HG03442 (cell line): ENCODE measurements around the gene FLT3.

Source experiments
- ATAC-seq: cut with Tn5 transposase; IDR thresholded peaks from one replicate; pipeline ENCODE4 v1.9.1; 2021; ENCODE audit warnings: mild to moderate bottlenecking, moderate library complexity; ENCODE audit not compliant: unreplicated experiment

FLT3 gene

GRCh38 chr13:27963491-27963890 lies 136.9 kb downstream of the FLT3 start:
- no peak for ATAC-seq

DNA sequence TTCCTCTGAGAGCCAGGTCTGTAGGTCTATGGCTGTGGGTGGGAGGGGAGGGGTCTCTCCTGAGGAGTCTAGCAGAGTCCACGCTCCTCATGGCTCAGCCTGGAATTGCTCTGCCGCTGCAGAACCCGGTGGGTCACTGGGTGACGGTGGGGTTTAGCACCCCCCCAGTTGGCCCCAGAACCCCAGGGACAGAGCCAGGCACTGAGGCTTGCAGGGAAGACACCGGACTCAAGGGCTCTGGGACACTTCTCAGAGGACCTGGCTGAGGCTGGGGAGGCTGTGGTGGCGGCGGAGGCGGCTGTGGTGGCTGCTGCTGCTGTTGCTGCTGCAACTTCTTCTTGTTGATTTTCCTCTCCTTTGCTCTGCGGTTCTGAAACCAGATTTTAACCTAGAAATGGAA lies 137.4 kb downstream of the FLT3 start:
- ATAC-seq = no peak

GRCh38 chr13:27962128-27962841 lies 138.1 kb downstream of the FLT3 start:
- no peak for ATAC-seq

DNA sequence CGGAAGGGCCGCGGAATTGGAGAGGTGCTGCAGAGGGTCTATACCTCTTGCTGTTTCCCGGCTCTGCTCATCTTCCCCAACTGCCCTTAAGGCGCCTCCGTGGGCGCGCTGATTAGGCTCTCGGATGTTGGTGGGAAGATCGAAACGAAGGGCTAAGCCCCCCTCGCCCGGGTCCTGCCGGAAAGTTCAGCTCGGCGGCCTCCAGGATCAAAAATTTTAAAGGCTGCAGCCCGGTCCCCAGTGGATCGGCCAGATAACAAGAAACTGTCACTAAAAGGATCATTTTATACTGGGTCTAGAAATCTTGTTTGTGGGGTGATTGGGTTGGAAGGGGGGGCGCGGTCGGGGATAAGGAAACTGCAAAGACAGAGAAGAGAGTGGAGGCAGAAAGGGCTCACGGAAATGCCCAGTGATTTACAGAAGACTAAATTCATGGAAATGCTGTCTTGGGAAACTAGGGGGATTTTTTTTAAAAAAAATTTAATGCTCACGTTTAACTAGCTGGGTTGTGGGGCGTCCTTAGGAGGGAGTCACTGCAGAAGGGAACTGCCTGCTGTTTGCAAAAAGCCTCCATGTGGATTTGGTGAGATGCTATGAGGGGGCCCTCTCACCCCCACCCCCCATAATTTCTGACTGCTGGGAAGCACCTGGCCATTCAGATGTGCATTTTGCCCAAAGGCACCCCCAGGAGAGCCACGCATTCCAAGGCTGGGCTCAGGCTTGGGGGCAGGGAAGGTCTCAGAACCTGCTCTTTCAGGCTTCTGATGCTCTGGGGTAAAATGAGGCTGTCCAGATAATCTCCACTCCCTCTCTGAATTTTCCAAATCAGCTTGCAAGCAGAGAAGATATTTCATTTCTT lies 138.9 kb downstream of the FLT3 start:
- ATAC-seq = no peak

DNA sequence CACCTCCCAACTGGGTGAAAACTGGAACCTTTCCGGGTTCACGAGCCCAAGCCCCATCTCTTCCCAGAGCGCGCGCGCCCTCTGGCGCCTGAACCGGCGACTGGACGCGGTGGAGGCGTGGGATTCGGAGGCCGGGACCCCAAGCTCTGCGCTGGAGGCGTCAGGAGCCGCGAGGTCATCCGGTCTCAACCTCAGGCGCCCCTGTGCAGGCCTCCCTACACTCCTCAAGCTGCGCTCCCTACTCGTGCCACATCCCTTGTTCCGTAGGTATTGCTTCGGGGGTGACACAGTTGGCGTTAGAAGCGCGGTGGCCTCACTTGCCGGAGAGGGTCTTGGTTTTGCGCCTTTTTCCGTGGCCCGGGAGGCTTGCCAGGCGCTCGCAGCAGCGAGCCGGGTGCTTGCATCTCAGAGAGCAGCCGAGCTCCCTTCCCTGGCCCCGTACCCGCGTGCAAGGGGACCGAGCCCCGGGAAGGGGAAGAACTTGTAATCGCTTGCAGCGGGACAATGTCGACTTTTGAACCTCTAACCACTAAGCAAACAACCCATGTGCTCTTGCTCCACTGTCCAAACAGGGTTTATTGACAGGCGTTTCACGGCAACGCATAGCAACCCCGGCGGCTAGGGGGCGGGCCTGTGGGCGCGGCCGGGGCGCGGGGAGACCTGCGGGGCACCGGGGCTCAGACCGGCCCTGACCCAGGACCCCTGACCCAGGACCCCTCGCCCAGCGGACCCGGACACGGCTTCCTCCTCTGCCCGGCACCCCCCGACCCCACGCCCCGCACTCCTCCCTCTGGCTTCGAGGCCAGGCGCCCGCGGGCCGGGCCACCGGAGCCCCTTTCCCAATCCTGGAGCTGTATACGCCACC lies 139.8 kb downstream of the FLT3 start:
- no peak for ATAC-seq

DNA sequence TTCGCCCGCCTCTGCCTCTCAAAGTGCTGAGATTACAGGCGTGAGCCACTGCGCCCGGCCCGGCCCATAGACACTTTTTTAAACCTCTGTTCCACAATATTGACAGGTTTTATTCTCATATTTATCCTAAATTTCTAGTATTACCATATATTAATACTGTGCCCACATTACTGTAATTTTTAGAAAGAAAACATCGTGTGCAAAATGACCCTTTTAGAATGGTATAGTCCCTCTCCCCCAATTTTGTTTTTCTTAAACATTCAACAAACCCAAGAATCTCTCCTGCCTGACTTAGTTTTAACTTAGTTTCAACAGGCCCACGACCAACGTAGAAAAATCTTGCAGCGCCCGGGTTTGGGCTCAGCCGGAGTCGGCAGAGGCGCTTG lies 140.4 kb downstream of the FLT3 start:
- no peak for ATAC-seq

DNA sequence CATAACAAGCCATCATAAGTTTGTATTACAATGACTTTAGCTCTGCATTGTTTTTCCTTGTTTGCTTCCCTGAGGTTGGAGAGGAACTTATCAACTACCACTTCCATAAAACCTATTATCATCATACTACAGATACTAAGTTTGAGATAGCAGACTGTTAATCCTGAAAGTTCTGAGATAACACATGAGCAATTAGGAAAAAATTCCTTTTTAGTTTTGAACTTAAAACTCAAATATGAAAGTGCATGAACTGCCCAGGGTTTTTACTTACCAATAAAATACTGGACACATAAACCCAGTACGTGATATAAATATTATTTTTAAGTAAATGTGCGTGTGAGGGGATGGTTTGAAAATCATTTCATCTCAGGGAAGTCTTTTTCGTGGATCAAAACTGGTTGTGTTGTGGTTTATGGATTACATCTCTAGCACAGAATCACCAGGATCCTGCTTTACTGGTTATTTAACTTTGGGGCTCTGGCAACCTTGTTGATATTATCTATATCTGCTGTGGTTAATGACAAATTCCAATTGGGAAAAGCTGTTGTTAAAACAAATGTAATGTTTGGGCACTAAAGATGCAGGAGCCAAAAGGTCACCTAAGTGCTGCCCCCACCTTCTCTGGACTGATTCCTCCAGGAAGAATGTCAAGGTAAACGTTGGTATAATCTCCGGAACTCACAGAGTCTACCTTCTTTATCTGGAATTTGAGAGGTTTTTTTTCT lies 143.6 kb downstream of the FLT3 start:
- no peak for ATAC-seq

DNA sequence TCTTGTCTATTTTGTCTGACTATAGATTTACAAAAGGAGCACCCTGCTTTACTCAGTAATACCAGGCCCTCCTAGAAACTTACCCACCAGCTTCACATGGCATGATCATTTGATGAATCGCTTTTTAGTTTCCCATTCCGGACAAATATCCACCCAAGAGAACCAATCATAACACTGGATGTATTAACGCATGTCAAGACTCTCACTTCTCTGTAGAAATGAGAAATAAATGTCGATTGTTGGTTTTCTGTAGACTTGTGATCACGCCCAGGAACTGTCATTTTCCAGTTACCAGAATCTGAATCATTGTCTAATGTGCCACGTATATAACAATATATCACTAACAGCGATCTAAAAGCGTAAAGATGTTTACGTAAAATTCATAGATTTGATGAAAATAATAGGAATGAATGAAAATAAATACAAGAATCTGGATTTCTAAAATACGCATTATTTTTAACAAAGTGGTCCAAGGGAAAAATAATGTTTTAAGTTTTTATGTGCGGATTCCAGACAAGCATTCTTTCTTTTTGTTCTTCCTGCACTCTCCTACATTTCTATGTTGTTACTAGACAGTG lies 145.3 kb downstream of the FLT3 start:
- no peak for ATAC-seq

- ATAC-seq = no peak
Observed at GRCh38 chr13:27954406-27954851, 145.9 kb downstream of the FLT3 start.

DNA sequence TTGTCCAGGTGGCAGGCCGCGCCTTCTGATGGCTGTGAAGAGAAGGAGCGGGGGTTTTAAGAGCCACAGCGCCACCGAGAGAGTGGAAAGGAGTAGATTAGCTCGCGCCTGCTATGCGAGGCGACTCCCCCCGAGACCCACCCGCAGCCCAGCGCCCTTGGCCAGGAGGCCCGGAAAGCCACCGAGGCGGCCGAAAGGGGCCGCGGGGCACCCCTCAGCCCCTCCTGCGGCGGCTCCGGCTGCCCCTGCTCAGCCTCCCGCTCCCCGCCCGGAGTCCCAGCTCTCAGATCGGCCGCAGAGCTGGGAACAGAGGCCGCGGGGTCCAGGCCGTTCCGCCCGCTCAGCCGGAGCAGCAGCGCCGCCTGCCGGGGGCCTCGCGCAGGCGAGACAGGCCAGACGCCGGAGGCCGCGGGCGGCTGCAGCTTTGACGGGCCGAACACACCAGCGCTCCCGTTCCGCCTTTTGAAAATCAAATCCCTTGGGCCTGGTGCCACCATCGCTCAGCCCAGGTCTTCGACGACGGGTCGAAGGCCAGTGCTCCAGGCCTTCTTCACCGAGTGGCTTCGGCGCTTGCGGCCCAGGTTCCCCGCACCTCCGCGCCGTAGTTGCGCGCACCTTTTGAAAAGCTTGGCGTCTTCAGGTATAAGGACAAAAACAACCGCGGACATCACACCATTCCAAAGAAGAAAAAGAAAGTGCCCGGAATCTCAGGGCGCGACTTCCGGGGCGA lies 146.5 kb downstream of the FLT3 start:
- peak; percentile 70 for ATAC-seq
